ENCODE data around the gene MYLK4.

Gene MYLK4

GRCh38 chr6:2695454-2696095 lies 55.1 kb downstream of the MYLK4 start:
- TF ChIP-seq REST (IDR thresholded peaks at IDR 0.05; ENCODE audit: insufficient read depth in 1 of 2, low read depth in 2 of 2, low read length in 2 of 2) (no peak), SIN3A (IDR thresholded peaks at IDR 0.05; ENCODE audit: borderline replicate concordance, insufficient read depth, low read length) (no peak), POLR2AphosphoS5 (IDR thresholded peaks at IDR 0.05; ENCODE audit: low read depth, low read length) (no peak), TAF1 (IDR thresholded peaks at IDR 0.05; ENCODE audit: borderline replicate concordance, insufficient read depth, low read length) (no peak), FOXP2 (optimal IDR thresholded peaks at IDR 0.05; ENCODE audit: borderline replicate concordance, extremely low read depth, extremely low read length, insufficient read depth) (no peak)

- TF ChIP-seq TAF1 (IDR thresholded peaks at IDR 0.05; ENCODE audit: borderline replicate concordance, insufficient read depth, low read length), result no peak
- TF ChIP-seq REST (IDR thresholded peaks at IDR 0.05; ENCODE audit: insufficient read depth in 1 of 2, low read depth in 2 of 2, low read length in 2 of 2), result no peak
- TF ChIP-seq SIN3A (IDR thresholded peaks at IDR 0.05; ENCODE audit: borderline replicate concordance, insufficient read depth, low read length), result no peak
- TF ChIP-seq FOXP2 (optimal IDR thresholded peaks at IDR 0.05; ENCODE audit: borderline replicate concordance, extremely low read depth, extremely low read length, insufficient read depth), result no peak
- TF ChIP-seq POLR2AphosphoS5 (IDR thresholded peaks at IDR 0.05; ENCODE audit: low read depth, low read length), result no peak
Observed at GRCh38 chr6:2693231-2693630, 57.5 kb downstream of the MYLK4 start.

- TF ChIP-seq SIN3A (IDR thresholded peaks at IDR 0.05; ENCODE audit: borderline replicate concordance, insufficient read depth, low read length) (no peak), TAF1 (IDR thresholded peaks at IDR 0.05; ENCODE audit: borderline replicate concordance, insufficient read depth, low read length) (no peak), POLR2AphosphoS5 (IDR thresholded peaks at IDR 0.05; ENCODE audit: low read depth, low read length) (no peak), REST (IDR thresholded peaks at IDR 0.05; ENCODE audit: insufficient read depth in 1 of 2, low read depth in 2 of 2, low read length in 2 of 2) (no peak), FOXP2 (optimal IDR thresholded peaks at IDR 0.05; ENCODE audit: borderline replicate concordance, extremely low read depth, extremely low read length, insufficient read depth) (no peak)
Observed at GRCh38 chr6:2688401-2689064, 62.2 kb downstream of the MYLK4 start.

- TF ChIP-seq TAF1 (IDR thresholded peaks at IDR 0.05; ENCODE audit: borderline replicate concordance, insufficient read depth, low read length), result no peak
- TF ChIP-seq POLR2AphosphoS5 (IDR thresholded peaks at IDR 0.05; ENCODE audit: low read depth, low read length), result no peak
- TF ChIP-seq REST (IDR thresholded peaks at IDR 0.05; ENCODE audit: insufficient read depth in 1 of 2, low read depth in 2 of 2, low read length in 2 of 2), result no peak
- no peak for TF ChIP-seq FOXP2 (optimal IDR thresholded peaks at IDR 0.05; ENCODE audit: borderline replicate concordance, extremely low read depth, extremely low read length, insufficient read depth)
- TF ChIP-seq SIN3A (IDR thresholded peaks at IDR 0.05; ENCODE audit: borderline replicate concordance, insufficient read depth, low read length), result no peak
Observed at GRCh38 chr6:2687456-2687855, 63.3 kb downstream of the MYLK4 start.

All from PFSK-1 (cell line).